SK-N-SH (cell line): ENCODE results near the gene MAB21L1. TPM values are rescaled to one million over a fixed set of nuclear protein-coding genes. Genes with fewer than 3 reads are reported as not detected.

Experiments
- CTCF ChIA-PET: fragments of 300-600, 350-600 bp; formaldehyde crosslinking; extraction: SDS; loops from one replicate; lab custom pipeline; 2021; lab: Yijun Ruan, JAX
- POLR2A ChIA-PET: fragments of 350-600 bp; sonication (Branson Sonifier 250); formaldehyde crosslinking; extraction: SDS; loops from one replicate; lab custom pipeline; 2020; ENCODE audit warnings: antibody characterized with exemption, inconsistent platforms; lab: Yijun Ruan, JAX
- DNase-seq: peaks from one replicate; pipeline ENCODE4 v3.0.0; 2012
- H2AFZ ChIP-seq: fragments of 200-600 bp; sonication (generic); 2 replicates; pipeline ENCODE4 v1.8.1; 2016; ENCODE audit warnings: antibody characterized with exemption, mild to moderate bottlenecking, low read depth
- H3F3A ChIP-seq: fragments of 200-600 bp; sonication (generic); replicated peaks from 2 replicates; pipeline ENCODE3; 2016; ENCODE audit warnings: antibody characterized with exemption, mild to moderate bottlenecking; ENCODE audit not compliant: insufficient read depth
- H3K27ac ChIP-seq, 2 experiments: fragments of 200-500 bp in 1 of 2; fragments of 200-600 bp in 1 of 2; sonication (Bioruptor generic) in 1 of 2; sonication (generic), shearing (Covaris generic) in 1 of 2; 2 replicates each; pipeline versions ENCODE4 v1.5.1 to v1.6.1; 2014 to 2016; ENCODE audit warnings: low read depth in 2 of 2, inconsistent platforms in 1 of 2, low read length in 1 of 2, mild to moderate bottlenecking in 1 of 2, mixed read lengths in 1 of 2
- H3K27me3 ChIP-seq: fragments of 200-600 bp; sonication (generic), shearing (Covaris generic); 2 replicates; pipeline ENCODE4 v1.6.1; 2016; ENCODE audit warnings: mixed run types; ENCODE audit not compliant: insufficient read depth
- H3K36me3 ChIP-seq, 2 experiments: fragments of 200-500 bp in 1 of 2; fragments of 200-600 bp in 1 of 2; sonication (Bioruptor generic) in 1 of 2; sonication (generic) in 1 of 2; replicated peaks in 1 of 2; 2 replicates each; pipeline versions ENCODE3 to v1.5.1; 2014 to 2016; ENCODE audit warnings: low read length in 1 of 2, mild to moderate bottlenecking in 1 of 2; ENCODE audit not compliant: insufficient read depth in 2 of 2, control insufficient read depth in 1 of 2
- H3K4me1 ChIP-seq, 2 experiments: fragments of 200-500 bp in 1 of 2; fragments of 200-600 bp in 1 of 2; sonication (Bioruptor generic) in 1 of 2; sonication (generic), shearing (Covaris generic) in 1 of 2; 2 replicates each; pipeline versions ENCODE4 v1.5.1 to v1.6.1; 2014 to 2016; ENCODE audit warnings: low read depth in 1 of 2, low read length in 1 of 2, mixed run types in 1 of 2; ENCODE audit not compliant: insufficient read depth in 2 of 2, control insufficient read depth in 1 of 2
- H3K4me2 ChIP-seq: fragments of 200-600 bp; sonication (generic), shearing (Covaris generic); 2 replicates; pipeline ENCODE4 v1.6.1; 2017; ENCODE audit warnings: mixed run types
- H3K4me3 ChIP-seq, 2 experiments: fragments of 200-500 bp in 1 of 2; fragments of 200-600 bp in 1 of 2; sonication (Bioruptor generic) in 1 of 2; sonication (generic), shearing (Covaris generic) in 1 of 2; 2 replicates each; pipeline versions ENCODE4 v1.5.1 to v1.8.1; 2014 to 2016; ENCODE audit warnings: low read depth in 2 of 2, inconsistent platforms in 1 of 2, low read length in 1 of 2, mild to moderate bottlenecking in 1 of 2, mixed read lengths in 1 of 2, moderate library complexity in 1 of 2
- H3K79me2 ChIP-seq: fragments of 200-600 bp; sonication (generic); 2 replicates; pipeline ENCODE4 v1.8.1; 2017; ENCODE audit warnings: mild to moderate bottlenecking; ENCODE audit not compliant: insufficient read depth
- H3K9ac ChIP-seq: fragments of 200-600 bp; sonication (generic); 2 replicates; pipeline ENCODE4 v1.6.1; 2017; ENCODE audit warnings: mixed run types
- H3K9me2 ChIP-seq: fragments of 200-600 bp; sonication (generic); 2 replicates; pipeline ENCODE4 v1.6.1; 2017; ENCODE audit warnings: mixed run types
- H3K9me3 ChIP-seq: fragments of 200-600 bp; sonication (generic); 2 replicates; pipeline ENCODE4 v1.6.1; 2017; ENCODE audit warnings: mixed run types, mild to moderate bottlenecking, moderate library complexity
- H4K20me1 ChIP-seq: fragments of 200-600 bp; sonication (generic); 2 replicates; pipeline ENCODE4 v1.6.1; 2017; ENCODE audit warnings: mild to moderate bottlenecking, mixed run types; ENCODE audit not compliant: insufficient read depth
- EP300 ChIP-seq, 2 experiments: IDR thresholded peaks; 2 replicates each; pipeline versions ENCODE4 v1.4.0 to v1.6.1; 2012; ENCODE audit warnings: borderline replicate concordance in 1 of 2, low read depth in 1 of 2, low read length in 1 of 2
- EZH2phosphoT487 ChIP-seq: fragments of 200-600 bp; sonication (generic); IDR thresholded peaks from 2 replicates; pipeline ENCODE4 v1.6.1; 2017; ENCODE audit warnings: low read depth, mixed run types, mild to moderate bottlenecking, antibody characterized with exemption, moderate library complexity, borderline replicate concordance
- GABPA ChIP-seq: IDR thresholded peaks from 2 replicates; pipeline ENCODE4 v1.4.0; 2012; ENCODE audit warnings: low read depth, mild to moderate bottlenecking
- GATA2 ChIP-seq: sonication (generic); formaldehyde crosslinking; IDR thresholded peaks from 2 replicates; pipeline ENCODE4 v1.5.0; 2020; ENCODE audit warnings: mild to moderate bottlenecking, missing genetic modification reagents
- NRF1 ChIP-seq: IDR thresholded peaks from 2 replicates; pipeline ENCODE4 v1.6.1; 2012; ENCODE audit warnings: low read depth, mild to moderate bottlenecking, low read length
- ZBTB33 ChIP-seq: IDR thresholded peaks from 2 replicates; pipeline ENCODE4 v1.4.0; 2012; ENCODE audit warnings: low read depth, borderline replicate concordance
- WGBS: methylation state at CpG from one replicate; pipeline ENCODE4 v1.1.6; 2017; ENCODE audit warnings: low lambda C conversion rate; 5-methylcytosine and 5-hydroxymethylcytosine counted together
- polyA plus RNA-seq, 3 experiments: library from polyadenylated mRNA; depleted of rRNA; stranded (reverse); fragments of >200 nt; gene quantifications; 2 replicates each; pipeline ENCODE4 v1.2.3, GENCODE V29; 2012
- TF ChIP-seq, protein P1 (sequence below): IDR thresholded peaks from 2 replicates; pipeline ENCODE4 v1.4.0; 2012; ENCODE audit warnings: low read depth
- TF ChIP-seq, protein P2 (sequence below): IDR thresholded peaks from 2 replicates; pipeline ENCODE4 v1.6.1; 2012; ENCODE audit warnings: mild to moderate bottlenecking, low read depth, low read length, moderate library complexity

Gene MAB21L1
- polyA plus RNA-seq, 1 of the 3 experiments (the other 2 are of a cell fraction) = 42.3 TPM

DNA sequence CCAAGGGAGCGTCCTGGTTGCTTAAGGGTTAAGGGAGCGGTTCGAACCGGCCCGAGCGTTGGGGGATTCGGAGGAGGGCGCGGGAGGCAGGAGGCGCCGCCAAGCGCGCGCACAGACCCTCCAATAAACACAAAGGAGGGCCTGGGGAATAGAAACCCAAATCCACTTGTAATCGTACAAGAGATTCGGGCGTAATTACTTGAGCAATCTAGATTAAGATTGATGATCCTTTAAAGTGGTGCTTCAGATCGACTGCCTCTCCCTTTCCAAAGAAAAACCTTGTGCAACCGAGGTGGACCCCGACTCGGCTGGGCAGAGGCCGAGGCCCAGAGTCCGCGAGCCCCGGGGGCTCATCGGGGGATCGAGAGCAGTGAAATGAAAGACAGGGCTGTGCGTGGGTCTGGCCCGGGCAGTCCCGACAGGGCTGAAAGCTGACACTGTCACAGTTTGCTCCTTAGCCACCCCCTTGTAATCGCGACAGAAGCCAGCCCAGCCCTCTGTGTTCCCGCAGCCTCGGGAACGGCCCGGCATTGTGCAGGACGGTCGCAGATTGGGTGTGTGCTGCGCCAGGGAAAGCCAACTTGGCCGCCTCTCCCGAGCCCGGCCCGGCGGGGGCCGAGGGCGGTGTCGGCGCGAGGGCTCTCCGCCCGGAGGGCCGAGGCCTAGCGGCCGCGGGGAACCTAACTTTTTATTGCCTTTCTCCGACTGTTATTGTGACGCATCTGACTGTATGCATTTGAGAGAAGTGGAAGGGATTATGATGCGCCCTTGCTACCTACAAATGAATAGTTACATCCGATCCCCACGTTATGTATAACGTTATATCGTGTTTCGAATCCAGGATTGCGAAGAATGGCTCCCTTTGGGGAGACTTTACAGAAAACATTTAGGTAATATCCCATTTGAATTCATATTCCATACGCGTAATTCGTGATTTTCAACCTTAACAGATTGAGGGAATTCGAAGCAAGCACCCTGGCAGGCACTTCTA, 5.5 kb downstream of the MAB21L1 start (continued):
- TF ChIP-seq, protein P1, sequence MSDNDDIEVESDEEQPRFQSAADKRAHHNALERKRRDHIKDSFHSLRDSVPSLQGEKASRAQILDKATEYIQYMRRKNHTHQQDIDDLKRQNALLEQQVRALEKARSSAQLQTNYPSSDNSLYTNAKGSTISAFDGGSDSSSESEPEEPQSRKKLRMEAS = no peak; the same call in 1 of the 2 replicates
- TF ChIP-seq EP300 (IDR thresholded peaks at IDR 0.05; ENCODE audit: borderline replicate concordance in 1 of 2, low read depth in 1 of 2, low read length in 1 of 2) = 0 out of 4 replicates have a peak, but pooled peaks of 1 of the 2 experiments have one; percentile 13
- TF ChIP-seq GATA2 = peak; percentile 37; the same call in 1 of the 2 replicates
- TF ChIP-seq, protein P2, sequence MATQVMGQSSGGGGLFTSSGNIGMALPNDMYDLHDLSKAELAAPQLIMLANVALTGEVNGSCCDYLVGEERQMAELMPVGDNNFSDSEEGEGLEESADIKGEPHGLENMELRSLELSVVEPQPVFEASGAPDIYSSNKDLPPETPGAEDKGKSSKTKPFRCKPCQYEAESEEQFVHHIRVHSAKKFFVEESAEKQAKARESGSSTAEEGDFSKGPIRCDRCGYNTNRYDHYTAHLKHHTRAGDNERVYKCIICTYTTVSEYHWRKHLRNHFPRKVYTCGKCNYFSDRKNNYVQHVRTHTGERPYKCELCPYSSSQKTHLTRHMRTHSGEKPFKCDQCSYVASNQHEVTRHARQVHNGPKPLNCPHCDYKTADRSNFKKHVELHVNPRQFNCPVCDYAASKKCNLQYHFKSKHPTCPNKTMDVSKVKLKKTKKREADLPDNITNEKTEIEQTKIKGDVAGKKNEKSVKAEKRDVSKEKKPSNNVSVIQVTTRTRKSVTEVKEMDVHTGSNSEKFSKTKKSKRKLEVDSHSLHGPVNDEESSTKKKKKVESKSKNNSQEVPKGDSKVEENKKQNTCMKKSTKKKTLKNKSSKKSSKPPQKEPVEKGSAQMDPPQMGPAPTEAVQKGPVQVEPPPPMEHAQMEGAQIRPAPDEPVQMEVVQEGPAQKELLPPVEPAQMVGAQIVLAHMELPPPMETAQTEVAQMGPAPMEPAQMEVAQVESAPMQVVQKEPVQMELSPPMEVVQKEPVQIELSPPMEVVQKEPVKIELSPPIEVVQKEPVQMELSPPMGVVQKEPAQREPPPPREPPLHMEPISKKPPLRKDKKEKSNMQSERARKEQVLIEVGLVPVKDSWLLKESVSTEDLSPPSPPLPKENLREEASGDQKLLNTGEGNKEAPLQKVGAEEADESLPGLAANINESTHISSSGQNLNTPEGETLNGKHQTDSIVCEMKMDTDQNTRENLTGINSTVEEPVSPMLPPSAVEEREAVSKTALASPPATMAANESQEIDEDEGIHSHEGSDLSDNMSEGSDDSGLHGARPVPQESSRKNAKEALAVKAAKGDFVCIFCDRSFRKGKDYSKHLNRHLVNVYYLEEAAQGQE = peak; percentile 21; the same call in 1 of the 2 replicates
- 0 out of 2 replicates have a peak, but pooled peaks have one; percentile 24 for TF ChIP-seq ZBTB33
- TF ChIP-seq NRF1 = 0 out of 2 replicates have a peak, but pooled peaks have one; percentile 10

- Histone ChIP-seq H3K9me3 (no peaks in the 10 kb centered on the region; the same call in 1 of the 2 replicates), H3K9me2 (no peaks in the 10 kb centered on the region), H3K79me2 (peaks cover 64% of the 10 kb centered on the region), H2AFZ (peak overlapping the region; percentile 66), H3F3A (peaks cover 47% of the 10 kb centered on the region), H3K4me3 (peak overlapping the region; percentile 64 to 82), H3K27ac (peak overlapping the region; percentile 93 to 99), H3K36me3 (peaks cover 24 to 25% of the 10 kb centered on the region in 2 experiments), H3K9ac (peak overlapping the region; percentile 89), H4K20me1 (no peaks in the 10 kb centered on the region; the same call in 1 of the 2 replicates), H3K4me2 (peak overlapping the region; percentile 82), H3K27me3 (no peaks in the 10 kb centered on the region), H3K4me1 (peaks cover 9 to 11% of the 10 kb centered on the region in 2 experiments)
- TF ChIP-seq GABPA (no peak), EZH2phosphoT487 (no peak)
- POLR2A ChIA-PET = no interaction called here
- CTCF ChIA-PET = no interaction called here
- 24% methylated on average over 10 of the region's 10 CpGs for WGBS
- DNase-seq = no peak
Observed at GRCh38 chr13:35469806-35470525, 6.5 kb downstream of the MAB21L1 start.
